Measurements from ENCODE around the gene CAMSAP3. TPM values are rescaled to one million over a fixed set of nuclear protein-coding genes. Genes with fewer than 3 reads are reported as not detected.
A peak's percentile ranks its signal among the peaks of the same experiment; 100 is the strongest.

CAMSAP3 gene
- total and polyA plus RNA-seq, 10 of the 15 experiments (the other 5 are each of a cell fraction or from before 2014, with no cell fraction given): 0.03 to 6.3 (median 0.72) TPM

DNA sequence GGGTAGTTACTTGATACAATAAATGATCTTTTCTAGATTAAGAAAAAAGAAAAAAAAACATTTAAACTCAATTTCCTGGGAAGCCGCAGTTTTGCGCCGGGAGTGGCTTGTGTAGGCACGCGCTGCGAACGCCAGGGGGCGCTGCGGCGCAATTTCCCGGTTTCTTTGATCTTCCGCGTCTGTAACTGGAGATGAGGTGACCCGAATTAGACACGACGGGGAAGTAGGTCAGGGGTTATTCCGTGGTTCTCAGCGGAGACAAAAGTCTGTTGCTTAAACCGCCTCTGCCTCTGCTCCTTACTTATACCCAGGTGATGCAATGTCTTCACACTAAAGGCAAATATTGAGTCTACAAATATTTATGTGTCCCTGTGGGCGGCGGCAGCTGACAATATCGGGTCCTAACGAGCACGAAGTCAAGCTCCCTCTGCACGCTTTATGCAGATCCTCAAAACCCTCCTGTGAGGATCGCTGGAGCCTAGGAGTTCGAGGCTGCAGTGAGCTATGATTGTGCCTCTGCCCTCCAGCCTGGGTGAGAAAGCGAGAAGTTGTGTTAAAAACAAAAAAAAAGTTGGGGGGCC, 56.5 kb downstream of the CAMSAP3 start:
- ChIA-PET SMC1A (ENCODE audit: uncharacterized antibody, unreplicated experiment) (interaction anchor here (0.7 to 3.5 kb wide), 5 partner anchors 22 to 147 kb away, joined by 3 to 20 read pairs (median 5); partner anchors contain the start of gene TRAPPC5), CTCF (interaction anchor here (0.8 to 4.2 kb wide), 10 partner anchors 14 to 200 kb away, joined by 3 to 27 read pairs (median 6); partner anchors contain the start of genes CAMSAP3 and TRAPPC5), POLR2A (interaction anchor here (0.5 to 1.1 kb wide), 3 partner anchors 22 to 1524 kb away, joined by 3 to 4 read pairs (median 3); partner anchors contain the start of gene PET100), RAD21 (ENCODE audit: unreplicated experiment) (interaction anchor here (1.6 to 2.2 kb wide), 2 partner anchors 29 to 84 kb away, joined by 6 to 8 read pairs; partner anchors contain the start of gene TRAPPC5)
- no peak for FAIRE-seq
- 5% methylated on average over 28 of the region's 28 CpGs for WGBS (ENCODE audit: insufficient coverage, insufficient replicate concordance, low lambda C conversion rate, missing lambda C conversion rate)
- ATAC-seq: peak; percentile 87
- in situ Hi-C loops (cut with MboI): no loop called here
- Histone ChIP-seq H3K4me1 (ENCODE audit: control insufficient read depth, insufficient read depth, low read length) (peaks cover 7% of the 10 kb centered on the region), H3K27ac (ENCODE audit: control insufficient read depth, insufficient read depth) (no peak overlapping the region), H3K36me3 (ENCODE audit: control insufficient read depth in 2 of 2, insufficient read depth in 2 of 2, low read length in 1 of 2) (no peaks in the 10 kb centered on the region; a peak in 1 of 4 replicates), H3K79me2 (ENCODE audit: control insufficient read depth, insufficient read depth, low read length) (no peaks in the 10 kb centered on the region), H3K4me2 (ENCODE audit: control insufficient read depth, insufficient read depth) (peak overlapping the region; percentile 61), H3K27me3 (replicated peaks in 1 of 2; ENCODE audit: control insufficient read depth in 2 of 2, insufficient read depth in 2 of 2, low read length in 1 of 2) (no peaks in the 10 kb centered on the region; a peak in 1 of 4 replicates), H3K9ac (ENCODE audit: control insufficient read depth, insufficient read depth, low read length) (no peak overlapping the region), H2AFZ (ENCODE audit: control insufficient read depth, low read depth, low read length) (peak overlapping the region; percentile 92), H4K20me1 (ENCODE audit: control insufficient read depth, insufficient read depth) (no peaks in the 10 kb centered on the region), H3K9me3 (replicated peaks; ENCODE audit: control insufficient read depth, insufficient read depth, low read length) (no peaks in the 10 kb centered on the region), H3K4me3 (no peak overlapping the region)
- peak; percentile 48 for DNase-seq (ENCODE audit: low read depth, low spot score)
- intact Hi-C loops (cut with micrococcal nuclease; ENCODE audit: unreplicated experiment): loop anchor here (1.0 kb wide), 1 partner anchor 147 kb away; no protein-coding TSS in a partner anchor
- no TSS peak for BruUV-seq (replicated peaks)
- 0 out of 4 replicates have a peak, but pooled peaks of 1 of the 2 experiments have one; percentile 12 for TF ChIP-seq SRF (IDR thresholded peaks at IDR 0.05; ENCODE audit: low read depth in 2 of 2, low read length in 2 of 2)
- TF ChIP-seq TCF12 (IDR thresholded peaks at IDR 0.05; ENCODE audit: low read depth, low read length): no peak
- peak; percentile 41; the same call in 1 of the 2 replicates for TF ChIP-seq TBL1XR1 (IDR thresholded peaks at IDR 0.05; ENCODE audit: low read depth, low read length)
- no peak for TF ChIP-seq POLR2A (IDR thresholded peaks at IDR 0.05; ENCODE audit: low read depth, low read length)
- TF ChIP-seq MXI1 (IDR thresholded peaks at IDR 0.05; ENCODE audit: low read depth, low read length): 0 out of 2 replicates have a peak, but pooled peaks have one; percentile 10
- peak; percentile 60 to 70; a peak in 3 of 4 replicates for TF ChIP-seq IKZF2 (IDR thresholded peaks at IDR 0.05)
- TF ChIP-seq ZZZ3 (IDR thresholded peaks at IDR 0.05; ENCODE audit: control insufficient read depth, insufficient read length, low read depth): no peak
- 0 out of 2 replicates have a peak, but pooled peaks have one; percentile 31 for TF ChIP-seq EED (IDR thresholded peaks at IDR 0.05; ENCODE audit: low read depth)
- TF ChIP-seq CREB1 (IDR thresholded peaks at IDR 0.05; ENCODE audit: low read depth): peak; percentile 64
- no peak for TF ChIP-seq HDGF (IDR thresholded peaks at IDR 0.05)
- TF ChIP-seq MYB (IDR thresholded peaks at IDR 0.05; ENCODE audit: borderline replicate concordance, low read depth, low read length): 0 out of 2 replicates have a peak, but pooled peaks have one; percentile 24
- peak; percentile 73 for TF ChIP-seq CREM (IDR thresholded peaks at IDR 0.05; ENCODE audit: low read depth)
- TF ChIP-seq FOXM1 (IDR thresholded peaks at IDR 0.05; ENCODE audit: low read depth, low read length): peak; percentile 67
- 0 out of 2 replicates have a peak, but pooled peaks have one; percentile 34 for TF ChIP-seq PAX5 (IDR thresholded peaks at IDR 0.05; ENCODE audit: borderline replicate concordance, low read depth, low read length)
- peak; percentile 55; the same call in 1 of the 2 replicates for TF ChIP-seq BACH1 (IDR thresholded peaks at IDR 0.05; ENCODE audit: borderline replicate concordance)
- TF ChIP-seq MYC (IDR thresholded peaks at IDR 0.05; ENCODE audit: insufficient read depth, insufficient read length, insufficient replicate concordance, low read length, severe bottlenecking): no peak
- TF ChIP-seq USF2 (IDR thresholded peaks at IDR 0.05; ENCODE audit: borderline replicate concordance, low read depth, low read length): no peak
- TF ChIP-seq FOXK2 (IDR thresholded peaks at IDR 0.05): no peak
- no peak for TF ChIP-seq FOS (IDR thresholded peaks at IDR 0.05; ENCODE audit: borderline replicate concordance, extremely low read depth, insufficient read length)
- no peak for TF ChIP-seq CHD4 (IDR thresholded peaks at IDR 0.05)
- no peak for TF ChIP-seq RBBP5 (conservative IDR thresholded peaks at IDR 0.05)
- TF ChIP-seq MEF2B (IDR thresholded peaks at IDR 0.05; ENCODE audit: partially characterized antibody, poor library complexity, severe bottlenecking): peak; percentile 65
- TF ChIP-seq NFYA (IDR thresholded peaks at IDR 0.05; ENCODE audit: borderline replicate concordance, low read depth, low read length): no peak
- TF ChIP-seq HDAC2 (IDR thresholded peaks at IDR 0.05): no peak
- no peak for TF ChIP-seq WRNIP1 (IDR thresholded peaks at IDR 0.05; ENCODE audit: borderline replicate concordance, low read depth, low read length)
